ENCODE results near the gene MCM8. TPM values are rescaled to one million over a fixed set of nuclear protein-coding genes. Genes with fewer than 3 reads are reported as not detected.
"Not testable (repeated sequence)": the region's sequence is repeated elsewhere in the genome, so short reads cannot be mapped to it uniquely, and the experiment has no call there.

MCM8 gene
- polyA plus RNA-seq, 2 donors, result 2.5 to 2.9 TPM

DNA sequence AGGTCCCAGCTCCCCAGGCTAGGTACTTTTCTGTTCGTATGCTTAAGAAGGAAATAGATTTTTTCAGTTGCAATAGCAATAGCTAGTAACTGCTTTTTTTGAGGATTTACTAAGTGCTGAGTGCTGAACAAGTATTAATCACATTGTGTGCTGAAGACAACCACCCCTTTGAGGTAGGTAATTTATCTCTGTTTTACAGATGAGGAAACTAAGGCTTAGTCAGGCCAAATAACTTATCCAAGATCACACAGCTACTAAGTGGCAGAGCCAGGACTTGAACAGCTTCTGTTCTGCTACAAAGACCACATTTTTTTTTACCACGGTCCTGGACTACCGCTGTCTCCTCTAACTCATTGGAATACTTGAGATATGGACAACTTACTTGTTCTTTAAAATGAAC lies 63.6 kb downstream of the MCM8 start:
- H3K4me3 ChIP-seq (ENCODE audit: low read depth in 1 of 2, low read length in 2 of 2), result no peak overlapping the region
- H3K9me3 ChIP-seq (ENCODE audit: control insufficient read depth in 2 of 2, insufficient read depth in 1 of 2, low read depth in 1 of 2, low read length in 1 of 2), result no peaks in the 10 kb centered on the region
- 80 to 83% methylated on average over 3 of the region's 3 CpGs for WGBS, 2 donors
- H3K27ac ChIP-seq (ENCODE audit: low read depth in 2 of 2, low read length in 1 of 2), result no peak overlapping the region
- no peaks in the 10 kb centered on the region for H3K27me3 ChIP-seq (ENCODE audit: control insufficient read depth in 1 of 2, insufficient read depth in 2 of 2, low read length in 2 of 2)
- peaks cover 0 to 10% of the 10 kb centered on the region in 2 donors for H3K36me3 ChIP-seq (ENCODE audit: control insufficient read depth in 2 of 2, insufficient read depth in 2 of 2, low read length in 1 of 2)
- no peaks in the 10 kb centered on the region for H3K4me1 ChIP-seq (ENCODE audit: control insufficient read depth in 2 of 2, insufficient read depth in 2 of 2, low read length in 1 of 2)

DNA sequence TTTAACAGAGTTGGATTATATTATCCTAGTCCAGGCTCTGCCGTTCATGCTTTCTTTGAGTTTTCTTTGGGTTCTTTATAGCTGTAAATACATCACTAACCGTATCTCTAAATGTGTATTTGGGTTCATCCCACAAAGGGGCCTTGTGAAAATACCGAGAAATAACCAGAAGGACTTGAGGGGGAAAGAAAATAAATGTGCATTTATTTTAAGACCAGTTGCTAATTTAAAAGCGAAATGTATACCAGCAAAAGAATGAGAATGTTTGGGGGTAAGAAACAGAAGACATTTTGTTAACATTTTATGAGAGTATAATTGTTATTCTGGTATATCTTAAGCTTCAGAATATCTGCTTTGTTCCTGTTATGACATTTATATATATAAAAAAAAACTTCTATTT lies 64.5 kb downstream of the MCM8 start:
- Histone ChIP-seq H3K4me3 (ENCODE audit: low read depth in 1 of 2, low read length in 2 of 2) (no peak overlapping the region), H3K27me3 (ENCODE audit: control insufficient read depth in 1 of 2, insufficient read depth in 2 of 2, low read length in 2 of 2) (no peaks in the 10 kb centered on the region), H3K27ac (ENCODE audit: low read depth in 2 of 2, low read length in 1 of 2) (no peak overlapping the region), H3K36me3 (ENCODE audit: control insufficient read depth in 2 of 2, insufficient read depth in 2 of 2, low read length in 1 of 2) (peaks cover 0 to 10% of the 10 kb centered on the region in 2 donors), H3K4me1 (ENCODE audit: control insufficient read depth in 2 of 2, insufficient read depth in 2 of 2, low read length in 1 of 2) (no peaks in the 10 kb centered on the region), H3K9me3 (ENCODE audit: control insufficient read depth in 2 of 2, insufficient read depth in 1 of 2, low read depth in 1 of 2, low read length in 1 of 2) (no peaks in the 10 kb centered on the region)
- 85 to 92% methylated on average over 4 of the region's 4 CpGs for WGBS, 2 donors

DNA sequence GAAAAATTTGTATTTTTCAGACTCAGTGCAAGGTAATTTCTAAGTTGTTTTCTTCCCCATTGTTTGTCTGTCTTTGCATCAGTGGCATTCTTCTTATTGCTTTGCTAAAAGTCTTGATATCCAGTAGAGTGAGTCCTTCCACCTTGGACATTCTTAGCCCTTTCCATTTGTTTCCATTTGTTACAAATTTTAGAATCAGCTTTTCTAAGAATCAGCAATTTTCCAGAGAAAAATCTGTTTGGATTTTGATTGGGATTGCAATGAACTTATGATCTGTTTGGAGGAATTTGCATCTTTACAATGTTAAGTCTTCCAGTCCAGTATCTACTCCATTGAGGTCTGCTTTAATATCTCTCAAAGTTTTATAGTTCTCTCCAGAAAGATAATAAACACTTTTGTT lies 67.0 kb downstream of the MCM8 start:
- H3K36me3 ChIP-seq (ENCODE audit: control insufficient read depth in 2 of 2, insufficient read depth in 2 of 2, low read length in 1 of 2), result peaks cover 0 to 7% of the 10 kb centered on the region in 2 donors
- H3K27me3 ChIP-seq (ENCODE audit: control insufficient read depth in 1 of 2, insufficient read depth in 2 of 2, low read length in 2 of 2), result no peaks in the 10 kb centered on the region
- no peaks in the 10 kb centered on the region for H3K9me3 ChIP-seq (ENCODE audit: control insufficient read depth in 2 of 2, insufficient read depth in 1 of 2, low read depth in 1 of 2, low read length in 1 of 2)
- H3K4me1 ChIP-seq (ENCODE audit: control insufficient read depth in 2 of 2, insufficient read depth in 2 of 2, low read length in 1 of 2), result no peaks in the 10 kb centered on the region
- H3K27ac ChIP-seq (ENCODE audit: low read depth in 2 of 2, low read length in 1 of 2), result no peak overlapping the region
- no peak overlapping the region for H3K4me3 ChIP-seq (ENCODE audit: low read depth in 1 of 2, low read length in 2 of 2)

DNA sequence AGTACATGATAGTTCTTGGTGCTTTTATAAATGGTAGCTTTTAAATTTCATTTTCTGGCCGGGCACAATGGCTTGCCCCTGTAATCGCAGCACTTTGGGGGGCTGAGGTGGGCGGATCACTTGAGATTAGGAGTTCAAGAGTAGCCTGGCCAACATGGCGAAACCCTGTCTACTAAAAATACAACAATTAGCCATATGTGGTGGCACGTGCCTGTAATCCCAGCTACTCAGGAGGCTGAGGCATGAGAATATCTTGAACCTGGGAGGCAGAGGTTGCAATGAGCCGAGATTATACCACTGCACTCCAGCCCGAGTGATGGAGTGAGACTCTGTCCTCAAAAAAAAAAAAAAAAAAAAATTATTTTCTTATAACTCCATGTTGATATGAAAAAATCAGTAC lies 67.4 kb downstream of the MCM8 start:
- H3K36me3 ChIP-seq (ENCODE audit: control insufficient read depth in 2 of 2, insufficient read depth in 2 of 2, low read length in 1 of 2), result peaks cover 0 to 7% of the 10 kb centered on the region in 2 donors
- H3K27ac ChIP-seq (ENCODE audit: low read depth in 2 of 2, low read length in 1 of 2), result no peak overlapping the region
- no peaks in the 10 kb centered on the region for H3K9me3 ChIP-seq (ENCODE audit: control insufficient read depth in 2 of 2, insufficient read depth in 1 of 2, low read depth in 1 of 2, low read length in 1 of 2)
- H3K27me3 ChIP-seq (ENCODE audit: control insufficient read depth in 1 of 2, insufficient read depth in 2 of 2, low read length in 2 of 2), result no peaks in the 10 kb centered on the region
- no peaks in the 10 kb centered on the region for H3K4me1 ChIP-seq (ENCODE audit: control insufficient read depth in 2 of 2, insufficient read depth in 2 of 2, low read length in 1 of 2)
- WGBS, 2 donors, result 94 to 95% methylated on average over 7 of the region's 7 CpGs
- H3K4me3 ChIP-seq (ENCODE audit: low read depth in 1 of 2, low read length in 2 of 2), result no peak overlapping the region

DNA sequence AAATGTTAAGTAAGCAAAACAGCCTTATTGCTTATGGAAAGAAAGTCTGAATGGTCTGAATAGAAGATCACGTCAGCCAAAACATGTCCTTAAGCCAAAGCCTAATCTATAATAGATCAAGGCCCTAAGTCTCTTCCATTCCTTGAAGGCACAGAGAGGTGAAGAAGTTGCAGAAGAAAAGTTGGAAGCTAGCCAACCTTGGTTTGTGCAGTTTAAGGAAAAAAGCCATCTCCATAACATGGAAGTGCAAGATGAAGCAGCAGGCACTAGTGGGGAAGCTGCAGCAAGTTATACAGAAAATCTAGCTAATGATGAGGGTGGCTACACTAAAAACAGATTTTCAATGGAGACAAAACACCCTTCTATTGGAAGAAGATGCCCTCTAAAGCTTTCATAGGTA lies 74.3 kb downstream of the MCM8 start:
- Histone ChIP-seq H3K27me3 (ENCODE audit: control insufficient read depth in 1 of 2, insufficient read depth in 2 of 2, low read length in 2 of 2) (no peaks in the 10 kb centered on the region), H3K27ac (ENCODE audit: low read depth in 2 of 2, low read length in 1 of 2) (no peak overlapping the region), H3K36me3 (ENCODE audit: control insufficient read depth in 2 of 2, insufficient read depth in 2 of 2, low read length in 1 of 2) (peaks cover 0 to 8% of the 10 kb centered on the region in 2 donors), H3K4me1 (ENCODE audit: control insufficient read depth in 2 of 2, insufficient read depth in 2 of 2, low read length in 1 of 2) (no peaks in the 10 kb centered on the region), H3K4me3 (ENCODE audit: low read depth in 1 of 2, low read length in 2 of 2) (no peak overlapping the region), H3K9me3 (ENCODE audit: control insufficient read depth in 2 of 2, insufficient read depth in 1 of 2, low read depth in 1 of 2, low read length in 1 of 2) (no peaks in the 10 kb centered on the region)
- 90 to 93% methylated on average over 1 of the region's 1 CpG for WGBS, 2 donors

DNA sequence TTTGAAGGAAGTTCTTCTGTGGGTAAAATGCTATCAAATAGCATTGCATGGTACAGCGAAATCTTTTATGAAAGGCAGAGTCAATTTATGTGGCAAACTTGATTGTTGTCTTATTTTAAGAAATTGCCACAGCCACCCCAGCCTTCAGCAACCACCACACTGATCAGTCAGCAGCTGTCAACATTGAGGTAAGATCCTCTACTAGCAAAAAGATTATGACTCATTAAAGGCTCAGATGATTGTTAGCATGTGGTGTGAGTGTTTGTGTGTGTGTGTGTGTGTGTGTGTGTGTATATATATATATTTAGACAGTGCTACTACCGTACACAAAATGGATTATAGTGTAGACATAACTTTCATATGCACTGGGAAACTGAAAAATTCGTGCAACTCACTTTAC lies 75.6 kb downstream of the MCM8 start:
- WGBS, 2 donors, result 89 to 91% methylated on average over 3 of the region's 3 CpGs
- Histone ChIP-seq H3K27ac (ENCODE audit: low read depth in 2 of 2, low read length in 1 of 2) (no peak overlapping the region), H3K9me3 (ENCODE audit: control insufficient read depth in 2 of 2, insufficient read depth in 1 of 2, low read depth in 1 of 2, low read length in 1 of 2) (no peaks in the 10 kb centered on the region), H3K4me3 (ENCODE audit: low read depth in 1 of 2, low read length in 2 of 2) (no peak overlapping the region), H3K4me1 (ENCODE audit: control insufficient read depth in 2 of 2, insufficient read depth in 2 of 2, low read length in 1 of 2) (no peaks in the 10 kb centered on the region), H3K27me3 (ENCODE audit: control insufficient read depth in 1 of 2, insufficient read depth in 2 of 2, low read length in 2 of 2) (no peaks in the 10 kb centered on the region), H3K36me3 (ENCODE audit: control insufficient read depth in 2 of 2, insufficient read depth in 2 of 2, low read length in 1 of 2) (peaks cover 0 to 10% of the 10 kb centered on the region in 2 donors)

DNA sequence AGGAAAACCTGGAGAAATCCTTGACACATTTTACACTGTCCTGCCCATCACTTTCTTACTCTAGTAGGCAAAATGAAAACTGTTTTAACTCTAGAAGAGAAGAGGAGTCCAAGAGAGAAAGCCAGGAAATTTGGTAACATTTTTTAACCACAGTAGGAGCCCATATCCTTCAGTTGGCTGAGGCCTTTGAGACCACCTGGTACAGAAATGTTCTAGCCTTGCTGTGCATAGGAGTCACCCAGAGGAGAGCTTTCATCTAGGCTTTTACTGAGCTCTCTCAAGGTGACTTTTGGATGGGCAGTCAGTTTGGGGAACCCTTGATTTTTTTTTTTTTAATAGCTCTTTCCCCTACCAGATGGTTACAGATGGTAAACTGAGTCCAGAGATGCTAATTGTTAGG lies 78.4 kb downstream of the MCM8 start:
- Histone ChIP-seq H3K9me3 (ENCODE audit: control insufficient read depth in 2 of 2, insufficient read depth in 1 of 2, low read depth in 1 of 2, low read length in 1 of 2) (no peaks in the 10 kb centered on the region), H3K36me3 (ENCODE audit: control insufficient read depth in 2 of 2, insufficient read depth in 2 of 2, low read length in 1 of 2) (peaks cover 0 to 9% of the 10 kb centered on the region in 2 donors), H3K4me3 (ENCODE audit: low read depth in 1 of 2, low read length in 2 of 2) (no peak overlapping the region), H3K4me1 (ENCODE audit: control insufficient read depth in 2 of 2, insufficient read depth in 2 of 2, low read length in 1 of 2) (no peaks in the 10 kb centered on the region), H3K27ac (ENCODE audit: low read depth in 2 of 2, low read length in 1 of 2) (no peak overlapping the region), H3K27me3 (ENCODE audit: control insufficient read depth in 1 of 2, insufficient read depth in 2 of 2, low read length in 2 of 2) (no peaks in the 10 kb centered on the region)

DNA sequence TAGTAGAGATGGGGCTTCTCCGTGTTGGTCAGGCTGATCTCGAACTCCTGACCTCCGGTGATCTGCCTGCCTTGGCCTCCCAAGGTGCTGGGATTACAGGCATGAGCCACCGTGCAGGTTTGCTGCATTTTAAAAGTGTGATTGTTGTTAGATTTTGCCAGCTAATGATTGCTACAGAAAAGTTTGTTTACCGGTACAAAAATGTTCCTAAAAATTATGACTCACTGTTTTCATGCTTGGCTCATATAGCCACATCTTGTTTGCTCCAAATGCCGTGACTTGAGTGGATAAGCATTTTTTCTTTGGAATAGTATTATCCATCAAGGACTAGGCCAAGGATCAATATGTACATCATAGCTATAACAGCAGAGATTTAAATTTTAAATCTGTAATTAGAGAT lies 79.1 kb downstream of the MCM8 start:
- Histone ChIP-seq H3K9me3 (ENCODE audit: control insufficient read depth in 2 of 2, insufficient read depth in 1 of 2, low read depth in 1 of 2, low read length in 1 of 2) (no peaks in the 10 kb centered on the region), H3K36me3 (ENCODE audit: control insufficient read depth in 2 of 2, insufficient read depth in 2 of 2, low read length in 1 of 2) (peaks cover 1 to 6% of the 10 kb centered on the region in 2 donors), H3K27ac (ENCODE audit: low read depth in 2 of 2, low read length in 1 of 2) (no peak overlapping the region), H3K27me3 (ENCODE audit: control insufficient read depth in 1 of 2, insufficient read depth in 2 of 2, low read length in 2 of 2) (no peaks in the 10 kb centered on the region), H3K4me1 (ENCODE audit: control insufficient read depth in 2 of 2, insufficient read depth in 2 of 2, low read length in 1 of 2) (no peaks in the 10 kb centered on the region), H3K4me3 (ENCODE audit: low read depth in 1 of 2, low read length in 2 of 2) (no peak overlapping the region)
- 62 to 75% methylated on average over 6 of the region's 6 CpGs for WGBS, 2 donors

DNA sequence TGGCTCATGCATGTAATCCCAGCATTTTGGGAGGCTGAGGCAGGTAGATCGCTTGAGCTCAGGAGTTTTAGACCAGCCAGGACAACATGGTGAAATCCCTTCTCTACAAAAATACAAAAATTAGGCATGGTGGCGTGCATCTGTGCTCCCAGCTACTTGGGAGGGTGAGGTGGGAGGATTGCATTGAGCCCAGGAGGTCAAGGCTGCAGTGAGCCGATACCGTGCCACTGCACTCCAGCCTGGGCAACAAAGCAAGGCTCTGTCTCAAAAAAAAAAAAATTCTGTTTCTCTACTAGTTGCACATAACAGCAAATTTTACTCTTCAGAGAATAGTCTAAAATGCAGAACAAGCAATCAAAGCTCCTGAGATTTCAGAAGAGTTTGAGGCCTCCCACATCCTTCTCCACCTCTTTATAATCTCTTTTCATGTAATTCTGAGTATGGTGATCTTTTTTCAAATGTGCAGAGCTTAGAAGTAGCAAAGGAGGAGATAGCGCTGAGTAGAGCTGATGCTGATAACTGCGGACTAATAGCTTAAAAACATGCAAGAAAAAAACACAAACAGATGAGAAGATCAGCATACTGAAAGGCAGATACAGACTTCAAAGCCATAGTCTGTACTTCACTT lies 80.1 kb downstream of the MCM8 start:
- whole genome bisulfite sequencing, 2 donors, result 82 to 93% methylated on average over 6 of the region's 6 CpGs

DNA sequence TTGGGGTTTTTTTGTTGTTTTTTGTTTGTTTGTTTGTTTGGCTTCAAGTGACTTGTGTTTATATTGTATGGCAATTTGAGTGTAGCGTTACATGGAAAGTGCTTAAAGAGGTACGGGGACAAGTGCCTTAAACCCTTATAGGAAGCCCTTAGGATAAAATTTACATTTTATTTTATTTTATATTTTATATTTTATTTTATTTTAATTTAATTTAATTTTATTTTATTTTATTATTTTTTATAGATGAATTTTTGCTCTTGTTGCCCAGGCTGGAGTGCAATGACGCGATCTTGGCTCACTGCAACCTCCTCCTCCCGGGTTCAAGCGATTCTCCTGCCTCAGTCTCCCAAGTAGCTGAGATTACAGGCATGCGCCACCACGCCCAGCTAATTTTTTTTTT lies 82.5 kb downstream of the MCM8 start:
- H3K4me3 ChIP-seq (ENCODE audit: low read depth in 1 of 2, low read length in 2 of 2); H3K9me3 ChIP-seq (ENCODE audit: control insufficient read depth in 2 of 2, insufficient read depth in 1 of 2, low read depth in 1 of 2, low read length in 1 of 2); H3K36me3 ChIP-seq (ENCODE audit: control insufficient read depth in 2 of 2, insufficient read depth in 2 of 2, low read length in 1 of 2); H3K4me1 ChIP-seq (ENCODE audit: control insufficient read depth in 2 of 2, insufficient read depth in 2 of 2, low read length in 1 of 2); H3K27me3 ChIP-seq (ENCODE audit: control insufficient read depth in 1 of 2, insufficient read depth in 2 of 2, low read length in 2 of 2); H3K27ac ChIP-seq (ENCODE audit: low read depth in 2 of 2, low read length in 1 of 2): not testable (repeated sequence)
- 92 to 96% methylated on average over 8 of the region's 8 CpGs for WGBS, 2 donors

More for the DNA sequence above, 80.1 kb downstream of the MCM8 start:
- Histone ChIP-seq H3K9me3 (ENCODE audit: control insufficient read depth in 2 of 2, insufficient read depth in 1 of 2, low read depth in 1 of 2, low read length in 1 of 2) (no peaks in the 10 kb centered on the region), H3K4me1 (ENCODE audit: control insufficient read depth in 2 of 2, insufficient read depth in 2 of 2, low read length in 1 of 2) (no peaks in the 10 kb centered on the region), H3K27me3 (ENCODE audit: control insufficient read depth in 1 of 2, insufficient read depth in 2 of 2, low read length in 2 of 2) (no peaks in the 10 kb centered on the region), H3K36me3 (ENCODE audit: control insufficient read depth in 2 of 2, insufficient read depth in 2 of 2, low read length in 1 of 2) (peaks cover 4 to 6% of the 10 kb centered on the region in 2 donors), H3K4me3 (ENCODE audit: low read depth in 1 of 2, low read length in 2 of 2) (no peak overlapping the region), H3K27ac (ENCODE audit: low read depth in 2 of 2, low read length in 1 of 2) (no peak overlapping the region)

Measured in esophagus (tissue), 2 donors.